Activated T-cell treated with anti-CD3 and anti-CD28 coated beads, Interleukin-2, amount 50 U/mL, for 24 hours (primary cell): ENCODE measurements around the gene ARL5C.

Experiments
- DNase-seq: peaks from one replicate; pipeline ENCODE4 v3.0.0-alpha.2; 2020
- H3K27ac Mint-ChIP-seq: 2 replicates; pipeline ENCODE4 v1.8.0; 2020; ENCODE audit warnings: mild to moderate bottlenecking, mixed read lengths
- H3K27me3 Mint-ChIP-seq: 2 replicates; pipeline ENCODE4 v1.8.0; 2020; ENCODE audit warnings: mixed read lengths
- H3K36me3 Mint-ChIP-seq: 2 replicates; pipeline ENCODE4 v1.8.0; 2020; ENCODE audit warnings: low read depth, mixed read lengths
- H3K4me1 Mint-ChIP-seq: 2 replicates; pipeline ENCODE4 v1.8.0; 2020; ENCODE audit warnings: low read depth, mixed read lengths
- H3K4me3 Mint-ChIP-seq: 2 replicates; pipeline ENCODE4 v1.8.0; 2020; ENCODE audit warnings: mild to moderate bottlenecking, moderate library complexity, mixed read lengths
- H3K9me3 Mint-ChIP-seq: 2 replicates; pipeline ENCODE4 v1.8.0; 2020; ENCODE audit warnings: mixed read lengths

ARL5C gene

GRCh38 chr17:39165841-39166349, at the start of gene ARL5C:
Gene ARL5C (minus strand): TSS chr17:39166161. CDS start chr17:39165760, 401 bp downstream.
- Mint-ChIP-seq H3K4me1 (peaks cover 19% of the 10 kb centered on the region), H3K4me3 (peak within 1 kb of the TSS; percentile 85), H3K27me3 (peaks cover 39% of the 10 kb centered on the region), H3K36me3 (no peaks in the 10 kb centered on the region), H3K9me3 (peaks cover 6% of the 10 kb centered on the region), H3K27ac (peak within 1 kb of the TSS; percentile 24)
- DNase-seq = no peak

- no peak overlapping the region for H3K27ac Mint-ChIP-seq
Measured at GRCh38 chr17:39213852-39214251, 47.9 kb upstream of the ARL5C start.

GRCh38 chr17:39212841-39213480, 47.0 kb upstream of the ARL5C start:
- Mint-ChIP-seq H3K9me3 (no peaks in the 10 kb centered on the region), H3K4me3 (no peak overlapping the region), H3K4me1 (peaks cover 22% of the 10 kb centered on the region), H3K27me3 (peaks cover 18% of the 10 kb centered on the region), H3K36me3 (no peaks in the 10 kb centered on the region), H3K27ac (no peak overlapping the region)
- no peak for DNase-seq

More at GRCh38 chr17:39213852-39214251, 47.9 kb upstream of the ARL5C start:
- H3K4me1 Mint-ChIP-seq = peaks cover 16% of the 10 kb centered on the region
- H3K36me3 Mint-ChIP-seq = no peaks in the 10 kb centered on the region
- no peak overlapping the region for H3K4me3 Mint-ChIP-seq
- H3K27me3 Mint-ChIP-seq = peaks cover 22% of the 10 kb centered on the region
- no peaks in the 10 kb centered on the region for H3K9me3 Mint-ChIP-seq
- no peak for DNase-seq

GRCh38 chr17:39212195-39212810, 46.3 kb upstream of the ARL5C start:
- Mint-ChIP-seq H3K4me3 (no peak overlapping the region), H3K27me3 (peaks cover 18% of the 10 kb centered on the region), H3K27ac (no peak overlapping the region), H3K36me3 (no peaks in the 10 kb centered on the region), H3K9me3 (no peaks in the 10 kb centered on the region), H3K4me1 (peaks cover 27% of the 10 kb centered on the region)
- DNase-seq = no peak

GRCh38 chr17:39210093-39210434, 44.1 kb upstream of the ARL5C start:
- H3K9me3 Mint-ChIP-seq = no peaks in the 10 kb centered on the region
- H3K4me1 Mint-ChIP-seq = peaks cover 36% of the 10 kb centered on the region
- no peak for DNase-seq
- H3K36me3 Mint-ChIP-seq = peaks cover 4% of the 10 kb centered on the region
- H3K27ac Mint-ChIP-seq = peak overlapping the region; percentile 40
- peak overlapping the region; percentile 44 for H3K4me3 Mint-ChIP-seq
- peaks cover 5% of the 10 kb centered on the region for H3K27me3 Mint-ChIP-seq

- Mint-ChIP-seq H3K27ac (no peak overlapping the region), H3K9me3 (no peaks in the 10 kb centered on the region), H3K36me3 (peaks cover 9% of the 10 kb centered on the region), H3K4me1 (peaks cover 36% of the 10 kb centered on the region), H3K4me3 (peak overlapping the region; percentile 44), H3K27me3 (peaks cover 5% of the 10 kb centered on the region)
- peak; percentile 79 for DNase-seq
Measured at GRCh38 chr17:39209317-39210092, 43.5 kb upstream of the ARL5C start.

- no peak overlapping the region for H3K4me3 Mint-ChIP-seq
- H3K9me3 Mint-ChIP-seq = no peaks in the 10 kb centered on the region
- H3K36me3 Mint-ChIP-seq = peaks cover 15% of the 10 kb centered on the region
- H3K27me3 Mint-ChIP-seq = peaks cover 5% of the 10 kb centered on the region
- H3K27ac Mint-ChIP-seq = no peak overlapping the region
- DNase-seq = no peak
- H3K4me1 Mint-ChIP-seq = peaks cover 41% of the 10 kb centered on the region
Measured at GRCh38 chr17:39208893-39209292, 42.9 kb upstream of the ARL5C start.

- DNase-seq = no peak
- H3K4me1 Mint-ChIP-seq = peaks cover 49% of the 10 kb centered on the region
- H3K4me3 Mint-ChIP-seq = no peak overlapping the region
- peak overlapping the region; percentile 44 for H3K27ac Mint-ChIP-seq
- peaks cover 23% of the 10 kb centered on the region for H3K36me3 Mint-ChIP-seq
- H3K9me3 Mint-ChIP-seq = no peaks in the 10 kb centered on the region
- H3K27me3 Mint-ChIP-seq = peaks cover 5% of the 10 kb centered on the region
Measured at GRCh38 chr17:39208136-39208535, 42.2 kb upstream of the ARL5C start.

GRCh38 chr17:39205112-39205526, 39.2 kb upstream of the ARL5C start:
- peak overlapping the region; percentile 100 for H3K27ac Mint-ChIP-seq
- no peak overlapping the region for H3K4me3 Mint-ChIP-seq
- H3K4me1 Mint-ChIP-seq = peaks cover 62% of the 10 kb centered on the region
- peaks cover 53% of the 10 kb centered on the region for H3K36me3 Mint-ChIP-seq
- DNase-seq = no peak
- no peaks in the 10 kb centered on the region for H3K9me3 Mint-ChIP-seq
- H3K27me3 Mint-ChIP-seq = peaks cover under 1% of the 10 kb centered on the region

GRCh38 chr17:39204245-39204644, 38.3 kb upstream of the ARL5C start:
- Mint-ChIP-seq H3K27me3 (no peaks in the 10 kb centered on the region), H3K27ac (peak overlapping the region; percentile 100), H3K9me3 (no peaks in the 10 kb centered on the region), H3K36me3 (peaks cover 58% of the 10 kb centered on the region), H3K4me1 (peaks cover 62% of the 10 kb centered on the region), H3K4me3 (peak overlapping the region; percentile 99)
- DNase-seq = no peak

- Mint-ChIP-seq H3K9me3 (no peaks in the 10 kb centered on the region), H3K27me3 (no peaks in the 10 kb centered on the region), H3K36me3 (peaks cover 58% of the 10 kb centered on the region), H3K4me1 (peaks cover 52% of the 10 kb centered on the region), H3K4me3 (peak overlapping the region; percentile 99), H3K27ac (peak overlapping the region; percentile 100)
- DNase-seq = no peak
Measured at GRCh38 chr17:39200957-39201510, 35.1 kb upstream of the ARL5C start.

- peaks cover 56% of the 10 kb centered on the region for H3K36me3 Mint-ChIP-seq
- H3K9me3 Mint-ChIP-seq = no peaks in the 10 kb centered on the region
- H3K27ac Mint-ChIP-seq = peak within 1 kb of the TSS; percentile 100
- H3K4me3 Mint-ChIP-seq = peak within 1 kb of the TSS; percentile 99
- no peaks in the 10 kb centered on the region for H3K27me3 Mint-ChIP-seq
- H3K4me1 Mint-ChIP-seq = peaks cover 59% of the 10 kb centered on the region
- peak; percentile 88 for DNase-seq
Measured at GRCh38 chr17:39200070-39200879, 34.3 kb upstream of the ARL5C start, which contains the start of gene RPL19. Gene RPL19 (plus strand): TSS chr17:39200283. CDS start chr17:39200345, 62 bp downstream.

GRCh38 chr17:39199820-39200069, 33.8 kb upstream of the ARL5C start:
- peaks cover 59% of the 10 kb centered on the region for H3K4me1 Mint-ChIP-seq
- H3K36me3 Mint-ChIP-seq = peaks cover 51% of the 10 kb centered on the region
- H3K27ac Mint-ChIP-seq = peak overlapping the region; percentile 100
- H3K27me3 Mint-ChIP-seq = no peaks in the 10 kb centered on the region
- DNase-seq = peak; percentile 84
- H3K9me3 Mint-ChIP-seq = no peaks in the 10 kb centered on the region
- H3K4me3 Mint-ChIP-seq = peak overlapping the region; percentile 99

- no peaks in the 10 kb centered on the region for H3K27me3 Mint-ChIP-seq
- peak overlapping the region; percentile 99 for H3K4me3 Mint-ChIP-seq
- H3K9me3 Mint-ChIP-seq = no peaks in the 10 kb centered on the region
- peaks cover 53% of the 10 kb centered on the region for H3K4me1 Mint-ChIP-seq
- peak overlapping the region; percentile 66 for H3K27ac Mint-ChIP-seq
- H3K36me3 Mint-ChIP-seq = peaks cover 43% of the 10 kb centered on the region
- DNase-seq = no peak
Measured at GRCh38 chr17:39198186-39198566, 32.2 kb upstream of the ARL5C start.
